HG02678 (cell line): ENCODE data around the gene GLI3.

Experiments used
- ATAC-seq: cut with Tn5 transposase; IDR thresholded peaks from one replicate; pipeline ENCODE4 v1.9.1; 2021; ENCODE audit warnings: mild to moderate bottlenecking, moderate library complexity; ENCODE audit not compliant: unreplicated experiment

GLI3 gene

GRCh38 chr7:42107484-42108240, 129.3 kb downstream of the GLI3 start:
- no peak for ATAC-seq

DNA sequence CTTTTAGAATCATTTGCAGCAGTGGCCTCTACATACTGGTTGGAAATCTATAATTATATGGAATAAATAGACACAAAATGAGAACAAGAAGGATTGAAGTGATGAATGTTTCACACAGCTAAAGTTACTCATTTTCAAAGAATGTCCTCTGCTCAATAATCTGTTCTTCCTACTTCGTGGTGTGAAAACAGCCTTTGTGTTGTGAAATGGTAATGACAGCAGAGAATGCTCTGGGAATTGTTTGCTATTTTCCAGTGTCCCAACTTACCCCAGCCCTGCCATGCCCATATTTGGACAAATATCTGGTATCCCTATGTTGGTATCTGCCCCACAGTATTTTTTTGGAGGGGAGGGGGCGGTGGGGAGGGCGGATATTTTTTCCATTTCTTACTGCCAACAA, 130.4 kb downstream of the GLI3 start:
- no peak for ATAC-seq

- ATAC-seq = no peak
Measured at GRCh38 chr7:42105554-42106358, 131.3 kb downstream of the GLI3 start.

GRCh38 chr7:42104694-42105093, 132.3 kb downstream of the GLI3 start:
- no peak for ATAC-seq

- no peak for ATAC-seq
Measured at GRCh38 chr7:42104231-42104630, 132.8 kb downstream of the GLI3 start.

DNA sequence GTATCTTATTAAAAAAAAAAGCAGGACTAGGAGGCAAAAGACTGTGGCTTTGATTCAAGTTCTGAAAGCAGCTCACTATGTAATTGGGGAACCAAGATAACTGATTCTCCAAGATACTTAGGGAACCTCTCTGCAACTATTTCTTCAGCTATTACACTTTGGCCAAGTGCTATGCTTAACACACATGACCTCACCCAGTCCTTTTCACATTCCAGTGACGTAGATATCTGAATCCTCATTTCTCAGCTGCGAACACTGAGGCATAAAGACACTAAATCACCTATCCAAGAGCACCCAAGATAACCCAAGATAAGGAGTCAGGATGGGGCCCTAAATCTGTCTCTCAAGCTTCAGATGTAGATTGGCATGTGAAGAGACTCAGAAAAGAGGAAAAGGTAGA, 133.6 kb downstream of the GLI3 start:
- ATAC-seq = no peak

DNA sequence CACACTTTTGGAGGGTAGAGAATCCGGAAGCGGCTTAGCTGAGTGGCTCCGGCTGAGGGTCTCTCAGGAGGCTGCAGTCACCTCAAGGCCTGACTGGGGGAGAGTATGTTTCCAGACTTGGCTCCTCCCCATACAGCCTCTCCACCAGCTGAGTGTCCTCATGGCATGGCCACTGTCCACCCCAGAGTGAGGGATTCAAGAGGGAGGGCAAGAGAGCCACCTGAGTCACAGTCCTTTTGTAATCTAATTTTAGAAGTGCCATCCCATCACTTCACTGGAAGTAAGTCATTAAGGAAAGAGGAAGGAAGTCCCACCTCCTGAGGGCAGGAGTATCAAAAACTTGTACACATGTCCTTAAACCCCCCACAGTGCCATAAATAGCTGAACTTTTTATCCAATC, 134.0 kb downstream of the GLI3 start:
- ATAC-seq = no peak

GRCh38 chr7:42102301-42102700, 134.7 kb downstream of the GLI3 start:
- no peak for ATAC-seq

DNA sequence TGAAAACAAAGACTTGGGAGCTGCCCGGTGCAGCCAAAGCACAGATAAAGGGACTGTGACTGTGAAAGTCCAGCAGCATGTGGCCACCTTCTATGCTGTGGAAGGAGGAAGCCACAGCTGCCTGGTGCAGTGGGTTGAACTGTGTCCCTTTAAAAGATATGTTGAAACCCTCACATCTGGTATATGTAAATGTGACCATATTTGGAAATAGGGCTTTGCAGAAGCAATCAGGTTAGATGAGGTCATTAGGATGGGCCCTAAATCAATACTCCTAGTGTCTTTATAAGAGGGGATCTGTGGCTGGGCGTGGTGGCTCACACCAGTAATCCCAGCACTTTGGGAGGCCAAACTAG, 136.9 kb downstream of the GLI3 start:
- no peak for ATAC-seq

GRCh38 chr7:42099470-42100155, 137.4 kb downstream of the GLI3 start:
- ATAC-seq = no peak

DNA sequence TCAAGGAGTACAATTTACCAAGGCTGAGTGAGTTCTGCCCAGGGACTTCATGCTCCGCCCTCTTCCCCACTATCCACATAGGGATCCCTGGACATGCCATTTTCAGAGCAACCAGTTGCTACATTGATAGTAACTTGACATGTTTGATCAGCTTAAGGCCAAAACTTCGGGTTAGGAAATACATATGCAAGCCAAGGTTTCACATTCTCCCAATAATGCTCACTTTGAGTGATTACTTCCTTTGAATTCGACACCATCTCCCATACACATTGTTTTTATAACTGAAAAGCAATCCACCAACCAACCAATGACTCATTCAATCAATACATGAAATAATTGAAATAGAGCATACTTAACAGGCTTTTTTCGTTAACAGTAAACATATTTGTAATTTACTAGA, 137.9 kb downstream of the GLI3 start:
- no peak for ATAC-seq

DNA sequence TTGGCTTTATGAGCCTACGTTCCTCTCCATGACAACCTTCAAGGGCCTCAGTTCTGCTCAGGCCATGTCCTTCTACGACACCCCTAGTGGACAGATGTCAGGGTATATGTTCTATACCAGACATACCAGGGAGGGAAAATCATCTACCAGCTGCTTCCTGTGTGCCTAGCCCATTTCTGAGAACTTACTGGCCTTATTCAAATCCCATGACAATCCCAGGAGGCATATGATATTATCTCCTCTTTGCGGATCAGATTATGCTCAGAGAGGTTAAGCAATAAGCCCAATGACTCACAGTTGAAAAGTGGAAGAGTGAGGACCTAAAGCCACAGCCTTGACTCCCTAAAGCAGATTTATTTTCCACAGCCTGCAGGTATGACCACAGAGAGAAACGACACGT, 139.3 kb downstream of the GLI3 start:
- ATAC-seq = no peak

DNA sequence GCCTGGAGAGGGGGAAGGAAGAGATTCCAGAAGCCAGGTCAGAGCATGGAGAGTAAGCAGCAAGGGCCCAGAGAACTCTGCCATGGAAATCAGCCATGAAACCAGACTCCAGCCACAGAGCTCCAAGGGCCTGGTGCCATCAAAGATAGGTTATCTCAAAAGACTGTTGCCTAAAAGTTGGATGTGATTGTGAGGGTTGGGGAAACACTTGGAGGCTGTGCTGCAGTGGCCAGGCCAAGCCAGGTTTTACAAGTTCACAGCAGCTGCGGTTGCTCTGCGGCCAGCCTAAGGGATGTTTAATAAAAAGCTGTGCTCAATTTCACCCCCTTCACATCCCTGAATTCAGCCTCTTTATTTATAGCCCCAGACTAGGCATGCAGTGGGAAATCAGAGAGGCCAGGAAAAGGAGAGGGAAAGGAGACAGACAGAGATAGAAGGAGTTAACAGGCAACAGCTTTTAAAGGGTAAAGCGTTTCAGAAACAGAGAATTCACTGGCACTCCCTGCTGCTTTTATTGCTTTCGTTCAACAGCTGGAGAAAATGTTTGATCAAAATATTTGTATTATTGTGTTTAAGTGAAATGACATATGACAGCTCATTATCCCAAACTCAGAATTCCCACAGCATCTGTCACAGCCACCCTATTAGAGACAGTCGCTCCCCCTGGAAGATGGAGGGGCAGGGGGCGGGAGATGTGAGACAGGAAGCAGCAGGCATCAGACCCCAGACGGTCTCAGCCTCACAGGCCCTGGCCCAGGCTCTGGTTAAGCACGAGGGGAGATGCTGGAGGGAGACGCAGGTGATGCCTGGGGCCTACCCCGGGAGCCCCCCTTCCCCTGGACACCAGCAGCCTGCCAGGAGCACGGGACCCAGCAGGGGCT, 140.1 kb downstream of the GLI3 start:
- no peak for ATAC-seq

GRCh38 chr7:42096268-42096667, 140.7 kb downstream of the GLI3 start:
- ATAC-seq = no peak

GRCh38 chr7:42095791-42096190, 141.2 kb downstream of the GLI3 start:
- no peak for ATAC-seq

- no peak for ATAC-seq
Measured at GRCh38 chr7:42093349-42093905, 143.6 kb downstream of the GLI3 start.

DNA sequence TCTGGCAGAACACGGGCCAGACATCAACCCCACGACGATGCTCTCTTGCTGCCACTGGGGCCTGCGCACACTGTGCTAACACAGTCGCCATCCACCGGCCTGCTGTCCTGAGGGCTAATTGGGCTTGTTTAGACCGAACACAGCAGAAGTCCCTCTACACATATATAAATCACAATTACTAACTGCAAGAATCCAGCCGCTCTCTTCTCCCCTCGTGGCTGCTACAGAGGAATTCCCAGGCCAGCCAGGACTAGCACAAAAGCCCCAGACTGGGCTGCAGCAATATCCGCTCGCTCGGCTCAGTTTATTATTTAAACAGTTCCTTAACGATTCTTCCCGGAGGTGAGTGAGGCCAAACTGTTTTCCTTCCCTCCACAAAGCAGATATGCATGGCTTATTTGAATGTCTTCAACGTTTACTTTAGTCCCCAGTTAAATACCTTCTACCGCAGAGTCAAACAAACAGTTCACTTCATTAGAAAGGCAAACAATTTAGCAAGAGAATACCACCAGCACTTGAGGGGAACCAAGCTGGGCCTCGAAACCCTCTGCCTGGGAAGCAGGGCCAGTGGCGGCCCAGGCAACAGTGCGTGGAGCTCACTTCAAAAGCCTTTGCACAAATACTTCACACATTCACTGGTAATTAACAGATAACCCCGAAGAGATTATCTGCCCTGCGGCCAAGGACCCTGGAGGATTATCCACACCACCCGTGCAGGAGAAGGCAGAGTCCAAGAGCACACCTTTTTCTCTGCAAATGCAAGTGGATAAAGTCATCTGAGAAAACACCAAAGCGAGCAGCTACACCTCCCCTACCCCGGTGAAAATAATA, 145.3 kb downstream of the GLI3 start:
- no peak for ATAC-seq

GRCh38 chr7:42090806-42091205, 146.2 kb downstream of the GLI3 start:
- no peak for ATAC-seq

DNA sequence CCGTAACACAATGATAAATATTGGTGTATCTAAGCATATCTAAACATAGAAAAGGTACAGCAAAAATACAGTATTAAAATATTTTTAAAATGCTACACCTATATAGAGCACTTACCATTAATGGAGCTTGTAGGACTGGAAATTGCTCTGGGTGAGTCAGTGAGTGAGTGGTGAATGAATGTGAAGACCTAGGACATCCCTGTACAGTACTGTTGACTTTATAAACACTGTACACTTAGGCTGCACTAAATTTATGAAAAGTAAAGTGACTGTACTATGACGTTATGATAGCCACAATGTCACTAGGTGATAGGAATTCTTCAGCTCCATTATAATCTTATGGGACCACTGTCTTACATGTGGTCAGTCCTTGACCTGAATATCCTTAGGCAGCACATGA, 147.0 kb downstream of the GLI3 start:
- ATAC-seq = no peak

- no peak for ATAC-seq
Measured at GRCh38 chr7:42087616-42088015, 149.4 kb downstream of the GLI3 start.
